K562 (cell line): ENCODE measurements around the gene MLLT3.

Experiments
- CBX8 ChIP-seq: fragments of 200-600 bp; sonication (generic); IDR thresholded peaks from 2 replicates; pipeline ENCODE4 v1.6.1; 2012; ENCODE audit warnings: borderline replicate concordance, mixed run types, low read depth, mild to moderate bottlenecking, moderate library complexity, mixed read lengths, low read length, control low read depth, inconsistent platforms; ENCODE audit not compliant: poor library complexity, severe bottlenecking; ENCODE audit errors: extremely low read depth
- FOXM1 ChIP-seq, 2 experiments: fragments of 450-650 bp in 1 of 2; sonication (generic) in 1 of 2; formaldehyde crosslinking in 1 of 2; IDR thresholded peaks; 2 replicates each; pipeline versions ENCODE4 v1.6.1 to v1.9.0; 2017 to 2022; ENCODE audit warnings: low read depth in 2 of 2, mild to moderate bottlenecking in 2 of 2, missing genetic modification reagents in 1 of 2, moderate library complexity in 1 of 2
- MECOM ChIP-seq: fragments of 250-450 bp; sonication (Bioruptor Pico); IDR thresholded peaks from 2 replicates; pipeline ENCODE4 v1.8.0; 2022; ENCODE audit warnings: inconsistent platforms
- ZNF830 ChIP-seq: fragments of 250-450 bp; sonication (Bioruptor Pico); IDR thresholded peaks from 2 replicates; pipeline ENCODE4 v1.5.0; 2021; ENCODE audit warnings: mild to moderate bottlenecking
- TF ChIP-seq, protein P1 (sequence below), 3 experiments: IDR thresholded peaks in 2 of 3; conservative IDR thresholded peaks in 1 of 3; 2 replicates each; pipeline ENCODE4 v1.5.1; 2011 to 2012; ENCODE audit warnings: low read length in 3 of 3, mild to moderate bottlenecking in 3 of 3, control low read depth in 2 of 3, improper control_type of control experiment in 1 of 3, inconsistent platforms in 1 of 3, low read depth in 1 of 3, mixed read lengths in 1 of 3, moderate library complexity in 1 of 3; ENCODE audit not compliant: insufficient read depth in 2 of 3
- TF ChIP-seq, protein P2 (sequence below): fragments of 250-450 bp; sonication (Bioruptor Pico); IDR thresholded peaks from 2 replicates; pipeline ENCODE4 v1.8.0; 2021; ENCODE audit warnings: moderate library complexity, mild to moderate bottlenecking, inconsistent platforms
- TF ChIP-seq, protein P3 (sequence below): sonication (generic); formaldehyde crosslinking; IDR thresholded peaks from 2 replicates; pipeline ENCODE4 v1.8.1; 2023; ENCODE audit warnings: mild to moderate bottlenecking, missing genetic modification reagents
- TF ChIP-seq, protein P4 (sequence below): sonication (generic); formaldehyde crosslinking; IDR thresholded peaks from 2 replicates; pipeline ENCODE4 v1.8.1; 2023; ENCODE audit warnings: mild to moderate bottlenecking, missing genetic modification reagents, moderate library complexity
- TF ChIP-seq, protein P5 (sequence below): fragments of 250-450 bp; sonication (Bioruptor Pico); IDR thresholded peaks from 2 replicates; pipeline ENCODE4 v1.5.1; 2021; ENCODE audit warnings: mild to moderate bottlenecking

DNA sequence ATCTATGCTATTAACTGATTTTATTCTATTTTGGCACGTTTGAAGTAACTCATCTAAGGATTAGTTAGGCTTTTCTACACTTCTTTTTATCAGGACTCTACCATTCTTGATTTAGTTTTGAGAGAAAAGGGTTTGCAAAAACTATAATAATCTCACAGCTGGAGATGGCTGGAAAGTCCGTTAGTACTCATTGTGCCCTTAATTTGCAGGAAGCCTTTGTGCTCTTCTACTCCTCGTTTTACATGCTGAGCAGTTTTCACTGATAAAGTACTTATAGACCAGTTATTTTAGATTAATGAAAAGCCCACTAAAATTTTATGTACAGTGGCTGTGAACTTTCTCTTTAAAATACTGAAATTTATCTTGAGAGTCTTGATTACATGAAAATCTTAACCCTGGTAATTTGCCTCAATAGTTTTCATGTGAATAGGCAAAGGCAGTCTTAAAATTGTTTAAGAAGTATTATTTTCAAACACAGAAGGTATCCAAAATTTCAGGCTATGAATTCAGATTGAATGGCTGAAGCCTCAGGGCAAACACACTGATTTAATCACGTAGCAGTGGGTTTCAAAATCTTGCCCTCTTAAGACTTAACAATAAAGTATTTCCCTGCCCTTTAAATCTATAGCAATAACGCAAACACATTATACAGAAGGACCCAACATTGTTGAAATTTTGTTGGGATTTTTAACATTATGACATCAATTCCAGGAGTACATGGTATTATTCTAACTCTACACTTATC, 18.6 kb downstream of the MLLT3 start:
- TF ChIP-seq, protein P1, sequence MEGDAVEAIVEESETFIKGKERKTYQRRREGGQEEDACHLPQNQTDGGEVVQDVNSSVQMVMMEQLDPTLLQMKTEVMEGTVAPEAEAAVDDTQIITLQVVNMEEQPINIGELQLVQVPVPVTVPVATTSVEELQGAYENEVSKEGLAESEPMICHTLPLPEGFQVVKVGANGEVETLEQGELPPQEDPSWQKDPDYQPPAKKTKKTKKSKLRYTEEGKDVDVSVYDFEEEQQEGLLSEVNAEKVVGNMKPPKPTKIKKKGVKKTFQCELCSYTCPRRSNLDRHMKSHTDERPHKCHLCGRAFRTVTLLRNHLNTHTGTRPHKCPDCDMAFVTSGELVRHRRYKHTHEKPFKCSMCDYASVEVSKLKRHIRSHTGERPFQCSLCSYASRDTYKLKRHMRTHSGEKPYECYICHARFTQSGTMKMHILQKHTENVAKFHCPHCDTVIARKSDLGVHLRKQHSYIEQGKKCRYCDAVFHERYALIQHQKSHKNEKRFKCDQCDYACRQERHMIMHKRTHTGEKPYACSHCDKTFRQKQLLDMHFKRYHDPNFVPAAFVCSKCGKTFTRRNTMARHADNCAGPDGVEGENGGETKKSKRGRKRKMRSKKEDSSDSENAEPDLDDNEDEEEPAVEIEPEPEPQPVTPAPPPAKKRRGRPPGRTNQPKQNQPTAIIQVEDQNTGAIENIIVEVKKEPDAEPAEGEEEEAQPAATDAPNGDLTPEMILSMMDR (IDR thresholded peaks at IDR 0.05 in 2 of 3, conservative IDR thresholded peaks at IDR 0.05 in 1 of 3; ENCODE audit: insufficient read depth in 2 of 3, low read depth in 1 of 3, low read length in 3 of 3): no peak
- TF ChIP-seq FOXM1 (IDR thresholded peaks at IDR 0.05; ENCODE audit: low read depth): no peak
- no peak for TF ChIP-seq FOXM1 (CRISPR knock-in tag; IDR thresholded peaks at IDR 0.05; ENCODE audit: low read depth)
- no peak for TF ChIP-seq ZNF830 (CRISPR knock-in tag)
- TF ChIP-seq, protein P2, sequence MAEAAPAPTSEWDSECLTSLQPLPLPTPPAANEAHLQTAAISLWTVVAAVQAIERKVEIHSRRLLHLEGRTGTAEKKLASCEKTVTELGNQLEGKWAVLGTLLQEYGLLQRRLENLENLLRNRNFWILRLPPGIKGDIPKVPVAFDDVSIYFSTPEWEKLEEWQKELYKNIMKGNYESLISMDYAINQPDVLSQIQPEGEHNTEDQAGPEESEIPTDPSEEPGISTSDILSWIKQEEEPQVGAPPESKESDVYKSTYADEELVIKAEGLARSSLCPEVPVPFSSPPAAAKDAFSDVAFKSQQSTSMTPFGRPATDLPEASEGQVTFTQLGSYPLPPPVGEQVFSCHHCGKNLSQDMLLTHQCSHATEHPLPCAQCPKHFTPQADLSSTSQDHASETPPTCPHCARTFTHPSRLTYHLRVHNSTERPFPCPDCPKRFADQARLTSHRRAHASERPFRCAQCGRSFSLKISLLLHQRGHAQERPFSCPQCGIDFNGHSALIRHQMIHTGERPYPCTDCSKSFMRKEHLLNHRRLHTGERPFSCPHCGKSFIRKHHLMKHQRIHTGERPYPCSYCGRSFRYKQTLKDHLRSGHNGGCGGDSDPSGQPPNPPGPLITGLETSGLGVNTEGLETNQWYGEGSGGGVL (CRISPR knock-in tag): no peak
- TF ChIP-seq, protein P3, sequence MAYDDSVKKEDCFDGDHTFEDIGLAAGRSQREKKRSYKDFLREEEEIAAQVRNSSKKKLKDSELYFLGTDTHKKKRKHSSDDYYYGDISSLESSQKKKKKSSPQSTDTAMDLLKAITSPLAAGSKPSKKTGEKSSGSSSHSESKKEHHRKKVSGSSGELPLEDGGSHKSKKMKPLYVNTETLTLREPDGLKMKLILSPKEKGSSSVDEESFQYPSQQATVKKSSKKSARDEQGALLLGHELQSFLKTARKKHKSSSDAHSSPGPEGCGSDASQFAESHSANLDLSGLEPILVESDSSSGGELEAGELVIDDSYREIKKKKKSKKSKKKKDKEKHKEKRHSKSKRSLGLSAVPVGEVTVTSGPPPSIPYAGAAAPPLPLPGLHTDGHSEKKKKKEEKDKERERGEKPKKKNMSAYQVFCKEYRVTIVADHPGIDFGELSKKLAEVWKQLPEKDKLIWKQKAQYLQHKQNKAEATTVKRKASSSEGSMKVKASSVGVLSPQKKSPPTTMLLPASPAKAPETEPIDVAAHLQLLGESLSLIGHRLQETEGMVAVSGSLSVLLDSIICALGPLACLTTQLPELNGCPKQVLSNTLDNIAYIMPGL (CRISPR knock-in tag): no peak
- TF ChIP-seq, protein P4, sequence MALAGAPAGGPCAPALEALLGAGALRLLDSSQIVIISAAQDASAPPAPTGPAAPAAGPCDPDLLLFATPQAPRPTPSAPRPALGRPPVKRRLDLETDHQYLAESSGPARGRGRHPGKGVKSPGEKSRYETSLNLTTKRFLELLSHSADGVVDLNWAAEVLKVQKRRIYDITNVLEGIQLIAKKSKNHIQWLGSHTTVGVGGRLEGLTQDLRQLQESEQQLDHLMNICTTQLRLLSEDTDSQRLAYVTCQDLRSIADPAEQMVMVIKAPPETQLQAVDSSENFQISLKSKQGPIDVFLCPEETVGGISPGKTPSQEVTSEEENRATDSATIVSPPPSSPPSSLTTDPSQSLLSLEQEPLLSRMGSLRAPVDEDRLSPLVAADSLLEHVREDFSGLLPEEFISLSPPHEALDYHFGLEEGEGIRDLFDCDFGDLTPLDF (CRISPR knock-in tag): no peak
- TF ChIP-seq MECOM (CRISPR knock-in tag): no peak
- no peak for TF ChIP-seq CBX8
- TF ChIP-seq, protein P5, sequence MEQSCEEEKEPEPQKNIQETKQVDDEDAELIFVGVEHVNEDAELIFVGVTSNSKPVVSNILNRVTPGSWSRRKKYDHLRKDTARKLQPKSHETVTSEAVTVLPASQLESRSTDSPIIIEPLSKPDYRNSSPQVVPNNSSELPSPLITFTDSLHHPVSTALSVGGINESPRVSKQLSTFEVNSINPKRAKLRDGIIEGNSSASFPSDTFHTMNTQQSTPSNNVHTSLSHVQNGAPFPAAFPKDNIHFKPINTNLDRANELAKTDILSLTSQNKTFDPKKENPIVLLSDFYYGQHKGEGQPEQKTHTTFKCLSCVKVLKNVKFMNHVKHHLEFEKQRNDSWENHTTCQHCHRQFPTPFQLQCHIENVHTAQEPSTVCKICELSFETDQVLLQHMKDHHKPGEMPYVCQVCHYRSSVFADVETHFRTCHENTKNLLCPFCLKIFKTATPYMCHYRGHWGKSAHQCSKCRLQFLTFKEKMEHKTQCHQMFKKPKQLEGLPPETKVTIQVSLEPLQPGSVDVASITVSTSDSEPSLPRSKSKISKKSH (CRISPR knock-in tag): no peak
